IPS-NIHi7 (cell line): ENCODE measurements around the gene HEPN1.
"Not testable (repeated sequence)": the region's sequence is repeated elsewhere in the genome, so short reads cannot be mapped to it uniquely, and the experiment has no call there.

Experiments
- DNase-seq: peaks from one replicate; pipeline ENCODE4 v3.0.0; 2012; ENCODE audit warnings: mixed read lengths; ENCODE audit errors: extremely low spot score

Gene HEPN1

GRCh38 chr11:124942466-124943253, 23.6 kb downstream of the HEPN1 start:
- no peak for DNase-seq

GRCh38 chr11:124943254-124943616, 24.2 kb downstream of the HEPN1 start:
- no peak for DNase-seq

- DNase-seq, result no peak
Measured at GRCh38 chr11:124943741-124944140, 24.7 kb downstream of the HEPN1 start.

- no peak for DNase-seq
Measured at GRCh38 chr11:124944565-124944964, 25.5 kb downstream of the HEPN1 start.

- no peak for DNase-seq
Measured at GRCh38 chr11:124945826-124946225, 26.8 kb downstream of the HEPN1 start.

- no peak for DNase-seq
Measured at GRCh38 chr11:124946735-124947141, 27.7 kb downstream of the HEPN1 start.

- no peak for DNase-seq
Measured at GRCh38 chr11:124950601-124951330, 31.7 kb downstream of the HEPN1 start.

- DNase-seq, result no peak
Measured at GRCh38 chr11:124951341-124951740, 32.3 kb downstream of the HEPN1 start.

- DNase-seq, result peak; percentile 98
Measured at GRCh38 chr11:124953753-124954589, 34.9 kb downstream of the HEPN1 start, which contains the start of gene CCDC15. Gene CCDC15, plus strand, starts transcription at chr11:124954202. Its CDS starts 531 bp downstream, at chr11:124954733.

- no peak for DNase-seq
Measured at GRCh38 chr11:124954590-124954955, 35.5 kb downstream of the HEPN1 start.

- DNase-seq, result no peak
Measured at GRCh38 chr11:124955035-124955434, 36.0 kb downstream of the HEPN1 start.

- DNase-seq, result peak; percentile 56
Measured at GRCh38 chr11:124961972-124962609, 43.0 kb downstream of the HEPN1 start.

- not testable (repeated sequence) for DNase-seq
Measured at GRCh38 chr11:124968197-124968596, 49.1 kb downstream of the HEPN1 start.
